Caco-2 (cell line): ENCODE data around the gene FMC1. TPM values are rescaled to one million over a fixed set of nuclear protein-coding genes. Genes with fewer than 3 reads are reported as not detected.

Source experiments
- BruUV-seq: library from RNA; stranded (reverse); fragments of 400-500 nt; replicated peaks from 2 replicates; lab custom pipeline; 2021; lab: Mats Ljungman, UMichigan
- CTCF ChIA-PET: fragments of 300-600 bp; sonication (Branson Sonifier 250); formaldehyde crosslinking; loops from one replicate; lab custom pipeline; 2022; ENCODE audit warnings: antibody characterized with exemption; lab: Charles Lee
- POLR2A ChIA-PET: fragments of 300-600 bp; sonication (Branson Sonifier 250); formaldehyde crosslinking; loops from one replicate; lab custom pipeline; 2022; ENCODE audit warnings: antibody characterized with exemption; lab: Charles Lee
- DNase-seq, 2 experiments: peaks; one replicate each; pipeline versions ENCODE4 v3.0.0 to v3.0.0-alpha.2; 2020 to 2022
- H3K27me3 ChIP-seq: replicated peaks from 2 replicates; pipeline ENCODE4 v1.6.0; 2011; ENCODE audit warnings: low read length; ENCODE audit not compliant: control insufficient read depth, insufficient read depth
- H3K36me3 ChIP-seq: 2 replicates; pipeline ENCODE4 v1.5.1; 2011; ENCODE audit warnings: low read length; ENCODE audit not compliant: control insufficient read depth, insufficient read depth
- H3K4me1 ChIP-seq: fragments of 250-450 bp; sonication (Bioruptor Pico); 2 replicates; pipeline ENCODE4 v1.5.1; 2020; ENCODE audit warnings: mild to moderate bottlenecking
- H3K4me3 ChIP-seq: 2 replicates; pipeline ENCODE4 v1.5.1; 2011; ENCODE audit warnings: low read depth, mild to moderate bottlenecking, control low read depth, low read length
- H3K9me3 ChIP-seq: fragments of 250-450 bp; sonication (Bioruptor Pico); 2 replicates; pipeline ENCODE4 v1.5.1; 2020; ENCODE audit warnings: mild to moderate bottlenecking, moderate library complexity
- H3K27ac Mint-ChIP-seq: one replicate; pipeline ENCODE4 v1.8.0; 2022; ENCODE audit warnings: mixed read lengths; ENCODE audit not compliant: unreplicated experiment
- H3K27me3 Mint-ChIP-seq: one replicate; pipeline ENCODE4 v1.8.0; 2022; ENCODE audit warnings: mixed read lengths; ENCODE audit not compliant: insufficient read depth, unreplicated experiment
- H3K36me3 Mint-ChIP-seq: one replicate; pipeline ENCODE4 v1.8.0; 2022; ENCODE audit warnings: mild to moderate bottlenecking, mixed read lengths; ENCODE audit not compliant: insufficient read depth, unreplicated experiment
- H3K4me1 Mint-ChIP-seq: one replicate; pipeline ENCODE4 v1.8.0; 2022; ENCODE audit warnings: low read depth, mixed read lengths; ENCODE audit not compliant: unreplicated experiment
- H3K4me3 Mint-ChIP-seq: one replicate; pipeline ENCODE4 v1.8.0; 2022; ENCODE audit warnings: mild to moderate bottlenecking, moderate library complexity, mixed read lengths; ENCODE audit not compliant: unreplicated experiment
- H3K9me3 Mint-ChIP-seq: one replicate; pipeline ENCODE4 v1.8.0; 2022; ENCODE audit warnings: mixed read lengths; ENCODE audit not compliant: unreplicated experiment
- intact Hi-C: fragments of 100-400 bp; cut with micrococcal nuclease; formaldehyde crosslinking; loops from one replicate; pipeline ENCODE4 v1.10.0; 2022; ENCODE audit not compliant: unreplicated experiment
- total RNA-seq: library from RNA; stranded (reverse); gene quantifications from 2 replicates; pipeline ENCODE4 v1.2.3, GENCODE V29; 2022
- TF ChIP-seq, protein P1 (sequence below), 2 experiments: fragments of 200-600 bp in 1 of 2; IDR thresholded peaks; 1 replicate in 1 of 2; 2 replicates in 1 of 2; pipeline versions ENCODE4 v1.5.1 to v1.8.0; 2011 to 2022; ENCODE audit warnings: antibody characterized with exemption in 1 of 2, control low read depth in 1 of 2, inconsistent platforms in 1 of 2, low read depth in 1 of 2, low read length in 1 of 2, mild to moderate bottlenecking in 1 of 2, moderate library complexity in 1 of 2; ENCODE audit not compliant: insufficient read depth in 1 of 2, severe bottlenecking in 1 of 2, unreplicated experiment in 1 of 2

The FMC1 gene
- total RNA-seq, 1 experiment from 2014 or later: 15.1 TPM

DNA sequence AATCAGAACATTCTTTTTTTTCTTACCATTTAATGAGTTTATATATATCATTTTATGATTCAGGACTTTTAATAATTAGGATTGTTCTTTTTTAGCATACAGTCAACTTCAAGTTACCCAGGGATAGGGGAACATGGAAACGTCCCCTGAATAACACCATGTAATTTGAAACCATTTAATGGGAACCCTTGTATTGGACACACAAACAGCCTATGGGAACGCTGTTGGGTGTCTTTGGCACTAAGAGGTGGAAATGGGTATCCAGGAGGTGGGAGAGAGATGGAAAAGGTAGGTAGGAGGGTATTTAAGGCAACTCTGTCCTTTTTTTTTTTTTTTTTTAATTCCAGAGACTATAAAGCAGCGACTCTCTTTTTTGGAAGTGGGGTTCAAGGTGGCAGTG is 21.2 kb downstream of the FMC1 start:
- Histone ChIP-seq H3K27me3 (no peaks in the 10 kb centered on the region), H3K36me3 (peaks cover 2% of the 10 kb centered on the region), H3K4me1 (no peaks in the 10 kb centered on the region), H3K9me3 (no peaks in the 10 kb centered on the region), H3K4me3 (no peak overlapping the region)
- Mint-ChIP-seq H3K9me3 (no peaks in the 10 kb centered on the region), H3K4me3 (no peak overlapping the region), H3K4me1 (peaks cover 16% of the 10 kb centered on the region), H3K36me3 (peaks cover 55% of the 10 kb centered on the region), H3K27me3 (no peaks in the 10 kb centered on the region), H3K27ac (no peak overlapping the region)
- intact Hi-C loops: loop anchor here (5.0 kb wide), 1 partner anchor 255 kb away; the partner anchor contains the start of gene ZC3HAV1
- no TSS peak for BruUV-seq
- ChIA-PET POLR2A (no interaction called here), CTCF (no interaction called here)
- no peak for DNase-seq
- TF ChIP-seq, protein P1, sequence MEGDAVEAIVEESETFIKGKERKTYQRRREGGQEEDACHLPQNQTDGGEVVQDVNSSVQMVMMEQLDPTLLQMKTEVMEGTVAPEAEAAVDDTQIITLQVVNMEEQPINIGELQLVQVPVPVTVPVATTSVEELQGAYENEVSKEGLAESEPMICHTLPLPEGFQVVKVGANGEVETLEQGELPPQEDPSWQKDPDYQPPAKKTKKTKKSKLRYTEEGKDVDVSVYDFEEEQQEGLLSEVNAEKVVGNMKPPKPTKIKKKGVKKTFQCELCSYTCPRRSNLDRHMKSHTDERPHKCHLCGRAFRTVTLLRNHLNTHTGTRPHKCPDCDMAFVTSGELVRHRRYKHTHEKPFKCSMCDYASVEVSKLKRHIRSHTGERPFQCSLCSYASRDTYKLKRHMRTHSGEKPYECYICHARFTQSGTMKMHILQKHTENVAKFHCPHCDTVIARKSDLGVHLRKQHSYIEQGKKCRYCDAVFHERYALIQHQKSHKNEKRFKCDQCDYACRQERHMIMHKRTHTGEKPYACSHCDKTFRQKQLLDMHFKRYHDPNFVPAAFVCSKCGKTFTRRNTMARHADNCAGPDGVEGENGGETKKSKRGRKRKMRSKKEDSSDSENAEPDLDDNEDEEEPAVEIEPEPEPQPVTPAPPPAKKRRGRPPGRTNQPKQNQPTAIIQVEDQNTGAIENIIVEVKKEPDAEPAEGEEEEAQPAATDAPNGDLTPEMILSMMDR (IDR thresholded peaks at IDR 0.05; ENCODE audit: insufficient read depth in 1 of 2, low read depth in 1 of 2, low read length in 1 of 2, severe bottlenecking in 1 of 2, unreplicated experiment in 1 of 2): no peak

DNA sequence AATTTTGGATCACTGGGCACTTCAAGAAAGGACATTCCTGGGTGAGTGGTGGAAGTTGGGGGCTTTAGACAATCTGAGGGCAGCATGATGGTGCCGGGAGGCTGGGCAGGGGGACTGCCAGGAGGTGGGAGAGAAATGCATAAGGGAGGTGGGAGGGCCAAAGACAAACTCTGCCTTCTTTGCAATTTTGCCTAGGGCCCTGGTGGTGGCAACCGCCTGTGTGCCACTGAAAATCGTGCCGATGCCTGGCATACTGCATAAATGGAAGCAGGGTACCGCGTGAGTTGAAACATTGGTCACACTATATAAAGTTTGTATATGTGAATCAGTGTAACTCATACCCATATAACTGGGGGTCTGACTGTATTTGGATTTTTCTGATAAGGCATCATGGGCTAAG is 21.8 kb downstream of the FMC1 start:
- H3K4me3 ChIP-seq: no peak overlapping the region
- TF ChIP-seq, protein P1 (IDR thresholded peaks at IDR 0.05; ENCODE audit: insufficient read depth in 1 of 2, low read depth in 1 of 2, low read length in 1 of 2, severe bottlenecking in 1 of 2, unreplicated experiment in 1 of 2): no peak
- no TSS peak for BruUV-seq
- H3K36me3 ChIP-seq: peaks cover 2% of the 10 kb centered on the region
- Mint-ChIP-seq H3K4me1 (peaks cover 16% of the 10 kb centered on the region), H3K36me3 (peaks cover 57% of the 10 kb centered on the region), H3K27ac (no peak overlapping the region), H3K27me3 (no peaks in the 10 kb centered on the region), H3K4me3 (no peak overlapping the region), H3K9me3 (no peaks in the 10 kb centered on the region)
- POLR2A ChIA-PET: no interaction called here
- intact Hi-C loops: loop anchor here (5.0 kb wide), 1 partner anchor 256 kb away; the partner anchor contains the start of gene ZC3HAV1
- DNase-seq: no peak
- CTCF ChIA-PET: no interaction called here
- H3K9me3 ChIP-seq: no peaks in the 10 kb centered on the region
- no peaks in the 10 kb centered on the region for H3K27me3 ChIP-seq
- H3K4me1 ChIP-seq: no peaks in the 10 kb centered on the region

DNA sequence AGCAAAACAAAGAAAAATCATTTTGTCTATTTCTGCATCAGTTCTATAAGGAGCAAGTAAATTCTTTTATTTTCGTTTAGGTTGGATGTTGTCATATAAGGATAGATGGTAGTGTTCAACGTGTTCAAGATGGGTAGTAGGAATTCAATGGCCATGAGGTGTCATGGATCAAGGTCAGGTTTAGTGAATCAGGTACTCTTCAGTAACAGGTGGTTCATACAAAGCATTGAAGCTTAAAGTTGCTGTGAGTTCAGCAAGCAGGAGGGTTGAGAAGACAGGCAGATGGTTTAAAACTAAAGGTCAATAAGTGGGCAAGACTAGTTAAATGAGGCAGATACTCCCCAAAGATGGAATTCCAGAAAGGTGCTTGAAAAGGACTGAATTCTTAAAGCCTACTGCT is 24.2 kb downstream of the FMC1 start:
- no peaks in the 10 kb centered on the region for H3K27me3 ChIP-seq
- TF ChIP-seq, protein P1 (IDR thresholded peaks at IDR 0.05; ENCODE audit: insufficient read depth in 1 of 2, low read depth in 1 of 2, low read length in 1 of 2, severe bottlenecking in 1 of 2, unreplicated experiment in 1 of 2): no peak
- intact Hi-C loops: no loop called here
- H3K36me3 ChIP-seq: peaks cover 2% of the 10 kb centered on the region
- DNase-seq: no peak
- no TSS peak for BruUV-seq
- H3K4me3 ChIP-seq: no peak overlapping the region
- no peaks in the 10 kb centered on the region for H3K4me1 ChIP-seq
- H3K9me3 Mint-ChIP-seq: no peaks in the 10 kb centered on the region
- peaks cover 16% of the 10 kb centered on the region for H3K4me1 Mint-ChIP-seq
- POLR2A ChIA-PET: no interaction called here
- no peaks in the 10 kb centered on the region for H3K9me3 ChIP-seq
- H3K27me3 Mint-ChIP-seq: no peaks in the 10 kb centered on the region
- no peak overlapping the region for H3K4me3 Mint-ChIP-seq
- no peak overlapping the region for H3K27ac Mint-ChIP-seq
- CTCF ChIA-PET: no interaction called here
- H3K36me3 Mint-ChIP-seq: peaks cover 38% of the 10 kb centered on the region
